Measurements from ENCODE around the gene DTX3L.

DTX3L gene

DNA sequence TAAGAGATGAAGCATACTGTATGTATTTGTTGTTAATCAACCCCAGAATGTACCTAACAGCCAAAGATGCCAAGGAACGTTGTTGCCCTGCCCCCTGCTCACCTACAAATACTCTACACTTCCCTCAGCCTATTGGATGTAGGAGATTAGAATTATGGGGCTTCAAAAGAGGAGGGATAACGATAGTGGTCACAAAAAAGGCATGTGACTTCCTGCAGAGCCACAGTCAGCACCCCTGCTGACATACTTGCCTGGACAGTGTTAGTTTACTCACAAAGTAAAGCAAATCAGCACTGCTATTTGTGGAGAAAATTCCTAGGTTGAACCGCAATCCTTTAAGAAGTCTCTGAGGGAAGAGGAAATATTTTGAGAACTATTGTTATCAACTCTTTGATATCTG lies 51.2 kb downstream of the DTX3L start:
- H3K27me3 ChIP-seq (ENCODE audit: low read length) = no peaks in the 10 kb centered on the region
- no peaks in the 10 kb centered on the region for H3K36me3 ChIP-seq (ENCODE audit: low read length)
- no peaks in the 10 kb centered on the region for H3F3A ChIP-seq (ENCODE audit: insufficient read depth)
- H3K4me3 ChIP-seq (ENCODE audit: insufficient read depth, low read length, poor library complexity, severe bottlenecking) = no peak overlapping the region
- TF ChIP-seq EZH2phosphoT487 (conservative IDR thresholded peaks at IDR 0.05; ENCODE audit: low read length) = no peak
- TF ChIP-seq, protein P1, sequence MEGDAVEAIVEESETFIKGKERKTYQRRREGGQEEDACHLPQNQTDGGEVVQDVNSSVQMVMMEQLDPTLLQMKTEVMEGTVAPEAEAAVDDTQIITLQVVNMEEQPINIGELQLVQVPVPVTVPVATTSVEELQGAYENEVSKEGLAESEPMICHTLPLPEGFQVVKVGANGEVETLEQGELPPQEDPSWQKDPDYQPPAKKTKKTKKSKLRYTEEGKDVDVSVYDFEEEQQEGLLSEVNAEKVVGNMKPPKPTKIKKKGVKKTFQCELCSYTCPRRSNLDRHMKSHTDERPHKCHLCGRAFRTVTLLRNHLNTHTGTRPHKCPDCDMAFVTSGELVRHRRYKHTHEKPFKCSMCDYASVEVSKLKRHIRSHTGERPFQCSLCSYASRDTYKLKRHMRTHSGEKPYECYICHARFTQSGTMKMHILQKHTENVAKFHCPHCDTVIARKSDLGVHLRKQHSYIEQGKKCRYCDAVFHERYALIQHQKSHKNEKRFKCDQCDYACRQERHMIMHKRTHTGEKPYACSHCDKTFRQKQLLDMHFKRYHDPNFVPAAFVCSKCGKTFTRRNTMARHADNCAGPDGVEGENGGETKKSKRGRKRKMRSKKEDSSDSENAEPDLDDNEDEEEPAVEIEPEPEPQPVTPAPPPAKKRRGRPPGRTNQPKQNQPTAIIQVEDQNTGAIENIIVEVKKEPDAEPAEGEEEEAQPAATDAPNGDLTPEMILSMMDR (IDR thresholded peaks at IDR 0.05; ENCODE audit: insufficient read depth, low read length, poor library complexity, severe bottlenecking) = no peak
- H4K20me1 ChIP-seq (ENCODE audit: low read depth, low read length) = no peaks in the 10 kb centered on the region
- H3K9ac ChIP-seq (ENCODE audit: low read length) = no peak overlapping the region
- H3K79me2 ChIP-seq (ENCODE audit: insufficient read depth, low read length) = no peaks in the 10 kb centered on the region
- H3K9me2 ChIP-seq (replicated peaks; ENCODE audit: insufficient read depth, low read length) = no peaks in the 10 kb centered on the region
- no peaks in the 10 kb centered on the region for H3K9me3 ChIP-seq (ENCODE audit: insufficient read depth, low read length)
- no peak overlapping the region for H2AFZ ChIP-seq (ENCODE audit: low read depth, low read length, severe bottlenecking)
- H3K4me2 ChIP-seq (ENCODE audit: low read depth, low read length, poor library complexity, severe bottlenecking) = no peak overlapping the region
- H3K27ac ChIP-seq (ENCODE audit: low read depth, low read length) = no peak overlapping the region

DNA sequence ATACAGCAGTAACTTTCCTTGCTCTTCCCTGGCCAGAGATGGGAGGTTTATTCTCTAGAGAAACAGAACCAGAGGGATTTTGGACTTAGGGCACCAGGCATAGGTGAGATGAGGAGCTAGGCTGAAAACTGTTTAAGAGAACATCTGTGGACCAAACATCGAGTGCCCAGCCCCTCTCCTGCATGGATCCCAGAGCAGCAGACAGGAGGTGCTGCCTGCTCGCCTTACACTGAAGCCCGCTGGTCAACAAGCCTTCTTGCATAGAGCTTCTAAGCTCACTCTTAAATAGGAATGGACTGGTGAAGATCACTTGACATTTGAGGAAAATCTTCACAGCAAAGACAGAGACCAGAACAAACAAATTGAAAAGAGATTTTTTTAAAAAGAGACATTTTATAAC lies 54.5 kb downstream of the DTX3L start:
- TF ChIP-seq, protein P1 (IDR thresholded peaks at IDR 0.05; ENCODE audit: insufficient read depth, low read length, poor library complexity, severe bottlenecking) = no peak
- TF ChIP-seq EZH2phosphoT487 (conservative IDR thresholded peaks at IDR 0.05; ENCODE audit: low read length) = no peak
- no peaks in the 10 kb centered on the region for H3K27me3 ChIP-seq (ENCODE audit: low read length)

DNA sequence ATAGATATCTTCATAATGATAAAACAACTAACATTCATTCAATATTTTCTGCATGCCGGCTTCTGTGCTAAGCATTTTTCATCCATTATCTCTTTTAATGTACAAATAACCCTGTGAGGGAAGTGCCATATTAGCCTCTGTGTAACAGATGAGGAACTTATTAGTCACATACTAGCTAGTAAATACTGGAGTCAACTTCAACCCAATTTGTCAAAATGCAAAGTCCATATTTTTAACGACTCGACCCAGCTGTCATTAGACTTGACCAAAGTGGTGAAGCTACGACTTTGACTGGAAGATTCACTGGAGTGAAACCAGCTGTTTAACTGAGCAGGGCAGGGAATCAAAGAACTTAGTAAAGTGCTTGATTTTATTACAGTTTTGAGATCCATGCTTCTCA lies 54.9 kb downstream of the DTX3L start:
- Histone ChIP-seq H3K9me3 (ENCODE audit: insufficient read depth, low read length) (no peaks in the 10 kb centered on the region), H3K4me2 (ENCODE audit: low read depth, low read length, poor library complexity, severe bottlenecking) (no peak overlapping the region), H3K9me2 (replicated peaks; ENCODE audit: insufficient read depth, low read length) (no peaks in the 10 kb centered on the region), H3K27me3 (ENCODE audit: low read length) (no peaks in the 10 kb centered on the region), H3K36me3 (ENCODE audit: low read length) (no peaks in the 10 kb centered on the region), H4K20me1 (ENCODE audit: low read depth, low read length) (no peaks in the 10 kb centered on the region), H3F3A (ENCODE audit: insufficient read depth) (no peaks in the 10 kb centered on the region), H3K9ac (ENCODE audit: low read length) (no peak overlapping the region), H3K27ac (ENCODE audit: low read depth, low read length) (no peak overlapping the region), H3K79me2 (ENCODE audit: insufficient read depth, low read length) (no peaks in the 10 kb centered on the region), H3K4me3 (ENCODE audit: insufficient read depth, low read length, poor library complexity, severe bottlenecking) (no peak overlapping the region), H2AFZ (ENCODE audit: low read depth, low read length, severe bottlenecking) (no peak overlapping the region)
- no peak for TF ChIP-seq EZH2phosphoT487 (conservative IDR thresholded peaks at IDR 0.05; ENCODE audit: low read length)
- TF ChIP-seq, protein P1 (IDR thresholded peaks at IDR 0.05; ENCODE audit: insufficient read depth, low read length, poor library complexity, severe bottlenecking) = no peak

More for the DNA sequence above, 54.5 kb downstream of the DTX3L start:
- no peaks in the 10 kb centered on the region for H4K20me1 ChIP-seq (ENCODE audit: low read depth, low read length)
- no peaks in the 10 kb centered on the region for H3K9me2 ChIP-seq (replicated peaks; ENCODE audit: insufficient read depth, low read length)
- no peaks in the 10 kb centered on the region for H3K36me3 ChIP-seq (ENCODE audit: low read length)
- H3F3A ChIP-seq (ENCODE audit: insufficient read depth) = no peaks in the 10 kb centered on the region
- H3K4me2 ChIP-seq (ENCODE audit: low read depth, low read length, poor library complexity, severe bottlenecking) = no peak overlapping the region
- no peak overlapping the region for H3K4me3 ChIP-seq (ENCODE audit: insufficient read depth, low read length, poor library complexity, severe bottlenecking)
- no peak overlapping the region for H3K9ac ChIP-seq (ENCODE audit: low read length)
- H3K79me2 ChIP-seq (ENCODE audit: insufficient read depth, low read length) = no peaks in the 10 kb centered on the region
- no peak overlapping the region for H3K27ac ChIP-seq (ENCODE audit: low read depth, low read length)
- H3K9me3 ChIP-seq (ENCODE audit: insufficient read depth, low read length) = no peaks in the 10 kb centered on the region
- H2AFZ ChIP-seq (ENCODE audit: low read depth, low read length, severe bottlenecking) = no peak overlapping the region
